Endodermal cell (in vitro differentiated cells): ENCODE data around the gene ARHGEF10L. TPM values are rescaled to one million over a fixed set of nuclear protein-coding genes. Genes with fewer than 3 reads are reported as not detected.

Source experiments
- DNase-seq: peaks from one replicate; pipeline ENCODE4 v3.0.0-alpha.2; 2017
- H3K27ac ChIP-seq: 2 replicates; pipeline ENCODE4 v1.5.1; 2013; ENCODE audit warnings: mild to moderate bottlenecking, low read depth, low read length, moderate library complexity
- H3K27me3 ChIP-seq: 2 replicates; pipeline ENCODE4 v1.6.1; 2013; ENCODE audit warnings: mild to moderate bottlenecking, low read length, moderate library complexity; ENCODE audit not compliant: insufficient read depth, control insufficient read depth, poor library complexity, severe bottlenecking
- H3K36me3 ChIP-seq: 2 replicates; pipeline ENCODE4 v1.7.0; 2013; ENCODE audit warnings: mild to moderate bottlenecking, low read length, moderate library complexity; ENCODE audit not compliant: control insufficient read depth, insufficient read depth
- H3K4me1 ChIP-seq: one replicate; pipeline ENCODE4 v1.7.0; 2013; ENCODE audit warnings: low read length; ENCODE audit not compliant: control insufficient read depth, insufficient read depth
- H3K4me3 ChIP-seq: 2 replicates; pipeline ENCODE4 v1.5.1; 2013; ENCODE audit warnings: mild to moderate bottlenecking, low read length, moderate library complexity
- H3K9ac ChIP-seq: 2 replicates; pipeline ENCODE4 v1.6.1; 2013; ENCODE audit warnings: mild to moderate bottlenecking, low read length, moderate library complexity; ENCODE audit not compliant: poor library complexity, severe bottlenecking; ENCODE audit errors: extremely low read depth
- H3K9me3 ChIP-seq: 2 replicates; pipeline ENCODE4 v1.6.1; 2013; ENCODE audit warnings: mild to moderate bottlenecking, low read length, moderate library complexity; ENCODE audit not compliant: control insufficient read depth
- H3K27ac Mint-ChIP-seq: 2 replicates; pipeline ENCODE4 v1.8.0; 2020; ENCODE audit warnings: mixed read lengths
- H3K27me3 Mint-ChIP-seq: 2 replicates; pipeline ENCODE4 v1.8.0; 2021; ENCODE audit warnings: mild to moderate bottlenecking, mixed read lengths; ENCODE audit not compliant: insufficient read depth
- H3K36me3 Mint-ChIP-seq: 2 replicates; pipeline ENCODE4 v1.8.0; 2020; ENCODE audit warnings: low read depth, mixed read lengths
- H3K4me1 Mint-ChIP-seq: 2 replicates; pipeline ENCODE4 v1.8.0; 2020; ENCODE audit warnings: mixed read lengths
- H3K4me3 Mint-ChIP-seq: 2 replicates; pipeline ENCODE4 v1.8.0; 2020; ENCODE audit warnings: mild to moderate bottlenecking, moderate library complexity, mixed read lengths
- H3K9me3 Mint-ChIP-seq: 2 replicates; pipeline ENCODE4 v1.8.0; 2020; ENCODE audit warnings: mild to moderate bottlenecking, mixed read lengths
- CTCF ChIP-seq: fragments of 200-600 bp; sonication (generic); conservative IDR thresholded peaks from 2 replicates; pipeline ENCODE4 v1.5.0; 2021; ENCODE audit warnings: antibody characterized with exemption, mild to moderate bottlenecking
- WGBS, 2 experiments: methylation state at CpG; one replicate each; pipeline versions ENCODE4 v1.1.5 to v1.1.7; 2013; ENCODE audit warnings: missing lambda C conversion rate in 2 of 2, mixed read lengths in 1 of 2; ENCODE audit not compliant: insufficient coverage in 1 of 2, insufficient read length in 1 of 2; 5-methylcytosine and 5-hydroxymethylcytosine counted together
- total RNA-seq, 2 donors: library from RNA; stranded (reverse); fragmentation: NEBNext Ultra II Directional in 1 of 2; extraction: Animal tissue kit (Norgen Biotek cat#: 25700) in 1 of 2; gene quantifications; 2 replicates in 1 of 2; 3 replicates in 1 of 2; pipeline ENCODE4 v1.2.1, GENCODE V29; 2021

Gene ARHGEF10L
- total RNA-seq, 2 donors from 2014 or later = 5.2 to 10.5 TPM

GRCh38 chr1:17679856-17680255 lies 140.4 kb downstream of the ARHGEF10L start:
- Histone ChIP-seq H3K9me3 (no peaks in the 10 kb centered on the region), H3K9ac (no peak overlapping the region), H3K27ac (no peak overlapping the region), H3K4me1 (no peaks in the 10 kb centered on the region), H3K4me3 (no peak overlapping the region), H3K36me3 (no peaks in the 10 kb centered on the region), H3K27me3 (no peaks in the 10 kb centered on the region)
- peaks cover 2% of the 10 kb centered on the region for H3K4me1 Mint-ChIP-seq
- DNase-seq = no peak
- H3K36me3 Mint-ChIP-seq = no peaks in the 10 kb centered on the region
- no peak for TF ChIP-seq CTCF
- H3K27me3 Mint-ChIP-seq = no peaks in the 10 kb centered on the region
- no peaks in the 10 kb centered on the region for H3K9me3 Mint-ChIP-seq
- 92 to 99% methylated on average over 16 of the region's 16 CpGs for WGBS, 2 experiments
- H3K4me3 Mint-ChIP-seq = no peak overlapping the region
- H3K27ac Mint-ChIP-seq = no peak overlapping the region

GRCh38 chr1:17680308-17680707 lies 140.8 kb downstream of the ARHGEF10L start:
- H3K36me3 ChIP-seq = no peaks in the 10 kb centered on the region
- H3K4me3 ChIP-seq = no peak overlapping the region
- Mint-ChIP-seq H3K27me3 (no peaks in the 10 kb centered on the region), H3K4me3 (no peak overlapping the region), H3K27ac (no peak overlapping the region), H3K4me1 (peaks cover 6% of the 10 kb centered on the region), H3K9me3 (no peaks in the 10 kb centered on the region), H3K36me3 (no peaks in the 10 kb centered on the region)
- H3K4me1 ChIP-seq = no peaks in the 10 kb centered on the region
- no peak overlapping the region for H3K9ac ChIP-seq
- no peaks in the 10 kb centered on the region for H3K27me3 ChIP-seq
- H3K27ac ChIP-seq = no peak overlapping the region
- TF ChIP-seq CTCF = no peak
- DNase-seq = no peak
- WGBS, 2 experiments = 91 to 98% methylated on average over 8 to 10 of the region's 10 CpGs
- H3K9me3 ChIP-seq = no peaks in the 10 kb centered on the region

GRCh38 chr1:17682400-17682799 lies 142.9 kb downstream of the ARHGEF10L start:
- Histone ChIP-seq H3K4me3 (no peak overlapping the region), H3K27me3 (no peaks in the 10 kb centered on the region), H3K36me3 (no peaks in the 10 kb centered on the region), H3K9ac (no peak overlapping the region), H3K4me1 (no peaks in the 10 kb centered on the region), H3K27ac (peak overlapping the region; percentile 3), H3K9me3 (no peaks in the 10 kb centered on the region)
- Mint-ChIP-seq H3K9me3 (no peaks in the 10 kb centered on the region), H3K27ac (peak overlapping the region; percentile 3), H3K4me1 (peaks cover 8% of the 10 kb centered on the region), H3K4me3 (no peak overlapping the region), H3K27me3 (no peaks in the 10 kb centered on the region), H3K36me3 (no peaks in the 10 kb centered on the region)
- no peak for DNase-seq
- 90 to 92% methylated on average over 2 to 4 of the region's 4 CpGs for WGBS, 2 experiments
- no peak for TF ChIP-seq CTCF
